Epithelial cell of proximal tubule (primary cell): ENCODE measurements around the gene AKAP6. TPM values are rescaled to one million over a fixed set of nuclear protein-coding genes. Genes with fewer than 3 reads are reported as not detected.

Source experiments
- DNase-seq: peaks from one replicate; pipeline ENCODE4 v3.0.0-alpha.2; 2011; ENCODE audit warnings: low read depth
- H3K4me3 ChIP-seq: 2 replicates; pipeline ENCODE4 v1.5.1; 2011; ENCODE audit warnings: low read depth, mild to moderate bottlenecking, low read length
- CTCF ChIP-seq: conservative IDR thresholded peaks from 2 replicates; pipeline ENCODE4 v1.5.1; 2012; ENCODE audit warnings: low read depth, mild to moderate bottlenecking, low read length
- total RNA-seq: library from RNA; depleted of rRNA; stranded (reverse); fragments of >200 nt; gene quantifications from 2 replicates; pipeline ENCODE4 v1.2.3, GENCODE V29; 2015

The AKAP6 gene
- total RNA-seq, 1 donor from 2014 or later = 4.6 TPM

GRCh38 chr14:32826404-32827082, 497.4 kb downstream of the AKAP6 start:
- TF ChIP-seq CTCF = peak; percentile 30
- no peak overlapping the region for H3K4me3 ChIP-seq
- no peak for DNase-seq

DNA sequence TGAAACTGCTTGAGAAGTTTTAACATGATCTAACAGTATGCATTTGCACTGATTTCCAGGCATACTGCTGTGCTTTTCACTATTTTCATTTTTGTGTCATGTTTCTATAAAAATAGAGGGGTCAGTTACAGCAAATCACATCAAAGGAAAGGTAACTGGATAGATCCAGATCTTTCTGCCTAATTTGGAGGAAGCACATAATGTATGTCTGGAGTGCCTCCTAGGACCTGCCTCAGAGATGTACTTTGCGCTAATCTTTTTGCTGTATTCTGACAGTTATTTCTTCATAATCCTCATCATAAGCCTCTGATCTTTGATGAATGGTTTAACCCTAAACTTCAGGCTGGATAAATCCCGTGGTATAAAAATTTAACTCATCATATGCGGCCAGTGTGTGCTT, 498.4 kb downstream of the AKAP6 start:
- no peak for DNase-seq
- no peak overlapping the region for H3K4me3 ChIP-seq
- TF ChIP-seq CTCF = no peak

DNA sequence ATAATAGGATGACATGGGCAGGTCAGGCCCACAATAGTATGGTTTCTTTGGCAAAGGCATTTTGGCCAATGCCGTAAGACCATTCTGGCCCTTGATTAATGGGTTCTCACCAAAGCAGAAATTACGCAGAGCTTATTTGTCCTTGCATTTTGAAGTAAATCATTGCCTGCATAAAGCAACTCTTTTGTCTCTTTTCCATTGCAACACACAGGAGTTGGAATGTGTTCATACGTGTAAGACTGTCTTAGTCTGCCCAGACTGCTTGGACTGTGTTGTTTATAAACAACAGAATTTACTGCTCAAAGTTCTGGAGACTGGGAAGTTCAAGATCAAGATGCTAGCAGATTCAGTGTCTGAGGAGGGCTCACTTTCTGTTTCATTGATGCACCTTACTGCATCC, 506.8 kb downstream of the AKAP6 start:
- no peak overlapping the region for H3K4me3 ChIP-seq
- DNase-seq = no peak
- no peak for TF ChIP-seq CTCF

DNA sequence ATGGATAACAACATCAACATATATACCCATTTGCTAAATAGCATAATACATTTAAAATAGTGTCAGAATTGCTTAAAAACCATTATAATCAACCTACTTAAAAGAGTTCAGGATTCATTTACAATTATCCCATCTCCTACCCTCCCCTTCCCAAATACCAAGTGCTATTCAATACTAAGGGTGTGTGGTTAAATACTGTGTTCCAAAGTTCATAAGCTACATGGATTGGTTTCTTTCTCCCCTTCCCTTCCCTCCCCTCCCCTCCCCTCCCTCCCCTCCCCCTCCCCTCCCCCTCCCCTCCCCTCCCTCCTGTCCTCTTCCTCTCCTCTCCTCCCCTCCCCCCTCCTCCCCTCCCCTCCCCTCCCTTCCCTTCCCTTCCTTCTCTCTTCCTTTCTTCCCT, 512.6 kb downstream of the AKAP6 start:
- no peak overlapping the region for H3K4me3 ChIP-seq

DNA sequence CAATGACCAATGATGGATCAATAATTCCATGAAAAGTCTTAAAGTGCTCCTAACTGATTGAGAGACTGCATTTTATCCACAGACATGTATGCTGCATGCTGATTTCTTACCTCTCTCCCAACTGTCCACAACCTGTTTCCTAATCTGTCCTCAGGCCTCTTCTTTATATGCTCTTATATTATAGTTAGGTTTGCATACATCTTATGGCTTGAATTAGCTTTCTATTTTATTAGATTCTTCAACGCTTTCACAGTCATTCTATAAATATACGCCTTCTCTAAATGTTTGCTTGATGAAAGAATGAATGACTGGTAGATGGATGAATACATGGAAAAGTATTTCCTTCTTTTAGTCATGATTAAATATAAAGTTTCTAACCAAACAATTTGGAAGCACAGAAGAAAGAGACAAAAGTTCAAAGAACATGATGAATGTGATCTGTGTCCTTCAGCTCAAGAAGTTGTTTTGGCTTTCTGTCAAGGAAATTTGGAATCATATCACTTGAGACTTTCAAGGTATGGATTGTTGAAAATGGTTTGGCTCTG, 517.8 kb downstream of the AKAP6 start:
- no peak for TF ChIP-seq CTCF
- DNase-seq = no peak
- no peak overlapping the region for H3K4me3 ChIP-seq

More for the DNA sequence above, 512.6 kb downstream of the AKAP6 start:
- DNase-seq = no peak
- TF ChIP-seq CTCF = no peak

DNA sequence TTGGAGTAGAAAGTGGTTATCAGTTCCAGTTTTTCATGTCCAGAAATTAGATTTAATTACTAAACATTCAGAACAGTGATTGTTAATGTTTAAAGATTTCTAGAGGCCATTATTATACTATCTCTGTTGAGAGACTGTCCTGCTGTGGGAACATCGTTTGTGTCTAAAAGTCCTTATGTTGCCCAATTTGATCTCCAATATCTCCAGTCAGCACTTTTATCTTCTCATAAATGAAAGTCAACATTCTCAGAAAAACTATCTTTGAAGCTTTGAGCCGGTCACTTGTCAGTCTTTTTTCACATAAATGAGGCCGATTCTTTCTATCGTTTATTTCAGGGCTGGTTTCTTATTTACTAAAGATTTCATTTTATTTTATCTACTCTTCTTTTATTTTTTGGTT, 518.8 kb downstream of the AKAP6 start:
- H3K4me3 ChIP-seq = no peak overlapping the region
- TF ChIP-seq CTCF = no peak
- no peak for DNase-seq

- H3K4me3 ChIP-seq = no peak overlapping the region
- no peak for TF ChIP-seq CTCF
- DNase-seq = no peak
Measured at GRCh38 chr14:32865827-32866376, 536.8 kb downstream of the AKAP6 start.
